GM10847 (cell line): ENCODE data around the gene FBN2.

Experiments used
- POLR2A ChIP-seq: IDR thresholded peaks from 2 replicates; pipeline ENCODE4 v1.6.1; 2011; ENCODE audit not compliant: insufficient read length; ENCODE audit errors: extremely low read depth

FBN2 gene

GRCh38 chr5:128362370-128362769 lies 175.7 kb downstream of the FBN2 start:
- no peak for TF ChIP-seq POLR2A

- TF ChIP-seq POLR2A = no peak
Measured at GRCh38 chr5:128358826-128359225, 179.2 kb downstream of the FBN2 start.

- no peak for TF ChIP-seq POLR2A
Measured at GRCh38 chr5:128357226-128357625, 180.8 kb downstream of the FBN2 start.

GRCh38 chr5:128355961-128356360 lies 182.1 kb downstream of the FBN2 start:
- no peak for TF ChIP-seq POLR2A

- no peak for TF ChIP-seq POLR2A
Measured at GRCh38 chr5:128353441-128354107, 184.5 kb downstream of the FBN2 start.

GRCh38 chr5:128350705-128351104 lies 187.3 kb downstream of the FBN2 start:
- TF ChIP-seq POLR2A = no peak

GRCh38 chr5:128349044-128349858 lies 188.8 kb downstream of the FBN2 start:
- TF ChIP-seq POLR2A = no peak

GRCh38 chr5:128346038-128346437 lies 192.0 kb downstream of the FBN2 start:
- TF ChIP-seq POLR2A = no peak

GRCh38 chr5:128345247-128345646 lies 192.8 kb downstream of the FBN2 start:
- TF ChIP-seq POLR2A = no peak

GRCh38 chr5:128343168-128343567 lies 194.9 kb downstream of the FBN2 start:
- no peak for TF ChIP-seq POLR2A

- TF ChIP-seq POLR2A = no peak
Measured at GRCh38 chr5:128341056-128341455, 197.0 kb downstream of the FBN2 start.

GRCh38 chr5:128340648-128341047 lies 197.4 kb downstream of the FBN2 start:
- TF ChIP-seq POLR2A = no peak

GRCh38 chr5:128339585-128339984 lies 198.5 kb downstream of the FBN2 start:
- no peak for TF ChIP-seq POLR2A

- no peak for TF ChIP-seq POLR2A
Measured at GRCh38 chr5:128338649-128339048, 199.4 kb downstream of the FBN2 start.

- no peak for TF ChIP-seq POLR2A
Measured at GRCh38 chr5:128335339-128335738, 202.7 kb downstream of the FBN2 start.

- no peak for TF ChIP-seq POLR2A
Measured at GRCh38 chr5:128334010-128334716, 203.9 kb downstream of the FBN2 start.
